H1 (cell line): ENCODE measurements around the gene TMEM209.

Experiments
- BCL11A ChIP-seq, 2 experiments: IDR thresholded peaks; one replicate each; pipeline ENCODE4 v1.6.1; 2011; ENCODE audit warnings: low read depth in 2 of 2, low read length in 2 of 2, mild to moderate bottlenecking in 2 of 2
- CEBPB ChIP-seq: IDR thresholded peaks from 2 replicates; pipeline ENCODE4 v1.6.1; 2012; ENCODE audit warnings: low read depth, low read length
- CTCF ChIP-seq, 3 experiments: IDR thresholded peaks; 1 replicate in 2 of 3; 2 replicates in 1 of 3; pipeline versions ENCODE4 v1.5.1 to v1.6.1; 2011; ENCODE audit warnings: low read length in 3 of 3, mild to moderate bottlenecking in 3 of 3, inconsistent platforms in 2 of 3, low read depth in 1 of 3, moderate library complexity in 1 of 3; ENCODE audit not compliant: insufficient read depth in 1 of 3; ENCODE audit errors: control extremely low read depth in 1 of 3
- EGR1 ChIP-seq: IDR thresholded peaks from 2 replicates; pipeline ENCODE4 v1.6.1; 2011; ENCODE audit warnings: low read depth, low read length, borderline replicate concordance
- EZH2 ChIP-seq: fragments of 200-600 bp; sonication (generic); IDR thresholded peaks from 2 replicates; pipeline ENCODE4 v1.7.1; 2012; ENCODE audit warnings: low read depth, mild to moderate bottlenecking, moderate library complexity, low read length, inconsistent platforms; ENCODE audit not compliant: severe bottlenecking
- POLR2A ChIP-seq, 2 experiments: IDR thresholded peaks; 1 replicate in 1 of 2; 2 replicates in 1 of 2; pipeline ENCODE4 v1.6.1; 2011; ENCODE audit warnings: low read depth in 2 of 2, low read length in 2 of 2, mild to moderate bottlenecking in 2 of 2; ENCODE audit errors: control extremely low read depth in 1 of 2
- POLR2AphosphoS5 ChIP-seq: IDR thresholded peaks from 2 replicates; pipeline ENCODE4 v1.6.1; 2011; ENCODE audit warnings: low read depth, low read length
- TAF1 ChIP-seq: IDR thresholded peaks from 2 replicates; pipeline ENCODE4 v1.6.1; 2011; ENCODE audit warnings: mild to moderate bottlenecking, low read depth, low read length
- TBP ChIP-seq: IDR thresholded peaks from 2 replicates; pipeline ENCODE4 v1.6.1; 2011; ENCODE audit warnings: low read depth, low read length, improper control_type of control experiment

- TF ChIP-seq POLR2AphosphoS5 (no peak), CTCF (IDR thresholded peaks at IDR 0.05; ENCODE audit: control extremely low read depth in 1 of 3, insufficient read depth in 1 of 3, low read depth in 1 of 3, low read length in 3 of 3) (no peak), TBP (no peak), TAF1 (no peak), POLR2A (IDR thresholded peaks at IDR 0.05; ENCODE audit: control extremely low read depth in 1 of 2, low read depth in 2 of 2, low read length in 2 of 2) (no peak), EGR1 (no peak), EZH2 (no peak), CEBPB (no peak), BCL11A (IDR thresholded peaks at IDR 0.05; ENCODE audit: low read depth in 2 of 2, low read length in 2 of 2) (no peak)
Measured at GRCh38 chr7:130134726-130135125, 70.5 kb downstream of the TMEM209 start.
